ENCODE results near the gene PNRC2. TPM values are rescaled to one million over a fixed set of nuclear protein-coding genes. Genes with fewer than 3 reads are reported as not detected.
"Not testable (repeated sequence)": the region's sequence is repeated elsewhere in the genome, so short reads cannot be mapped to it uniquely, and the experiment has no call there.

Gene PNRC2
- polyA plus RNA-seq, 1 donor, result 101 TPM

DNA sequence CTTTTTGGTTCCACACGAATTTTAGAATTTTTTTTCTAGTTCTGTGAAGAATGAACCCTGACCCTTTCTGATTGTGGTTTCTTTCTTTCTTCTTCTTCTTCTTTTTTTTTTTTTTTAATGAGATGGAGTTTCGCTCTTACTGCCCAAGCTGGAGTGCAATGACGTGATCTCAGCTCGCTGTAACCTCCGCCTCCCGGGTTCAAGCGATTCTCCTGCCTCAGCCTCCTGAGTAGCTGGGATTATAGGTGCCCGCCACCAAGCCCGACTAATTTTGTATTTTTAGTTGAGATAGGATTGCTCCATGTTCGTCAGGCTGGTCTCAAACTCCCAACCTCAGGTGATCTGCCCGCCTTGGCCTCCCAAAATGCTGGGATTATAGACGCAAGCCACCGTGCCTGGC, 32.4 kb downstream of the PNRC2 start:
- not testable (repeated sequence) for DNase-seq

DNA sequence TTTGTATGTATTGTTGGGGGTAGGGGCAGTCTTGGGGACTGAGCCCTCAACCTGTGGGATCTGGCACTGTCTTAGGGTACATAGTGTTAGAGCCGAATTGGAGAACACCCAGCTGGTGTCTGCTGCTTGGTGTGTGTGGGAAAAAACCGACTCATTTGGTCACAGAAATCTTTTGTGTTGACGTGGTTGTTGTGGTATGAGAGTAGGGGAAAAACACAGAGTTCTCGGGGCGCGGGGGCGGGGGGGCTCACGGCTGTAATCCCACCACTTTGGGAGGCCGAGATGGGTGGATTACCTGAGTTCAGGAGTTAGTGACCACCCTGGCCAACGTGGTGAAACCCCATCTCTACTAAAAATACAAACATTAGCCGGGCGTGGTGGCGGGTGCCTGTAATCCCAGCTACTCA, 35.8 kb downstream of the PNRC2 start:
- DNase-seq, result no peak

DNA sequence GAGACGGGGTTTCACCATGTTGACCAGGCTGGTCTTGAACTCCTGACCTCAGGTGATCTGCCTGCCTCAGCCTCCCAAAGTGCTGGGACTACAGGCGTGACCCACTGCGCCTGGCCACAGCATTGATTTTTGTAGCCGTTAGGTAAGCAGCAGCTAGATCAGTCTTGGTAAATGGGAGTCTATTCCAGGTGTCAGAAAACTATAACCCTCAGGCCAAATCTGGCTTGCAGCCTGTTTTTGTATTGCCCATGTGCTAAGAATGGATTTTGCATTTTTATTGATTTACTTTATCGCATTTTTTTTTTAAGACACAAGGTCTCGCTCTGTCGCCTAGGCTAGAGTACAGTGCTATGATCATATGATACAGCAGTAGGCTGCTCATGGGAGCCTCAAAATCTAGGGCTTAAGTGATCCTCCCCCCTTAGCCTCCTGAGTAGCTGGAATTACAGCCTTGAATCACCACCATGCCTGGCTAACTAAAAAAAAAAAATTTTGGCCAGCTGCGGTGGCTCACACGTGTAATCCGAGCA, 37.1 kb downstream of the PNRC2 start:
- no peak for DNase-seq

DNA sequence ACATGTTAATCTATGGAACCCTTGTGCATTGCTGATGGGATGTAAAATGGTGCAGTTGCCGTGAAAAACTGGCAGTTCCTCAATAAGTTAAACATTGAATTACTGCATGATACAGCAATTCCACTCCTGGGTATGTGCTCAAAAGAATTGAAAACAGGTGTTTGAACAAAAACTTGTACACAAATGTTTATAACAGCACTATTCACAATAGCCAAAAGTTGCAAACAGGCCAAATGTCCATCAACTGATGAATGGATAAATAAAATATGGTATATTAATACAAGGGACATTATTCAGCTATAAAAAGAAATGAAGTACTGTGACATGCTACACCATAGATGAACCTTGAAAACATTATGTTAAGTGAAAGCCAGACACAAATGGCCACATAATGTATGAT, 38.2 kb downstream of the PNRC2 start:
- DNase-seq, result no peak

DNA sequence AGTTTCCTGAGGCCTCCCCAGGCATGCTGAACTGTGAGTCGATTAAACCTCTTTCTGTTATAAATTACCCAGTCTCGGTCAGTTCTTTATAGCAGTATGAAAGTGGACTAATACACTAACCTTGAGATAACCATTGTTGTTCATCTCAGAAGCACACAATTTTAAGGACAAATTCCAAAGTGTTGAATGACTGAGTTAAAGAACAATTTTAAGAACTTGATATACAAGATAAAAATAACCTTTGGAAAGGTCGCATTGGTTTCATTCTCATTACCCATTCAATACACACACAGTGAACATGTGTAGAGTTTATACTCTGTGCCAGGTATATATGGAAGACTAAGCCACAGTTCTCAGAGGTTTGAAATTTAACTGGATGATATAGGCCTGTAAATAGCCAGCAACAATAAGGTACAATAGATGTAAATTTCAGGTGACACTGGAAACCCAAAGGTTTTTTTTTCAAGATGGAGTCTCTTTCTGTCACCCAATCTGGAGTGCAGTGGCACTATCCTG, 39.6 kb downstream of the PNRC2 start:
- no peak for DNase-seq

DNA sequence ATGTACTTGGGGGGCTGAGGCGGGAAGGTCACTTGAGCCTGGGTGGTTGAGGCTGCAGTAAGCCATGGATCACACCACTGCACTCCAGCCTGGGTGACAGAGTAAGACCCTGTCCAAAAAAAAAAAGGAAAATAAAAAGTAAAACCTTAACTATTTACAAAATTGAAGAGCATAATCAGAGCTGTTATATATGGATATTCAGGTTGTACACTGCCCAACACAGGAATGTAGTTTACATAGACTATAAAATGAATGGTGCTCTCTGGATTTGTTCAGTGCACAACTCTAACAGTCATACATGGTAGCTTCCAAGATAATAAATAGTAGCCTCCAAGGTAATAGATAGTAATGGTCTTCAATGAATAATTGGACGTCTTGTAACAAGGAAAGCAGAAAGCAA, 43.1 kb downstream of the PNRC2 start:
- no peak for DNase-seq

DNA sequence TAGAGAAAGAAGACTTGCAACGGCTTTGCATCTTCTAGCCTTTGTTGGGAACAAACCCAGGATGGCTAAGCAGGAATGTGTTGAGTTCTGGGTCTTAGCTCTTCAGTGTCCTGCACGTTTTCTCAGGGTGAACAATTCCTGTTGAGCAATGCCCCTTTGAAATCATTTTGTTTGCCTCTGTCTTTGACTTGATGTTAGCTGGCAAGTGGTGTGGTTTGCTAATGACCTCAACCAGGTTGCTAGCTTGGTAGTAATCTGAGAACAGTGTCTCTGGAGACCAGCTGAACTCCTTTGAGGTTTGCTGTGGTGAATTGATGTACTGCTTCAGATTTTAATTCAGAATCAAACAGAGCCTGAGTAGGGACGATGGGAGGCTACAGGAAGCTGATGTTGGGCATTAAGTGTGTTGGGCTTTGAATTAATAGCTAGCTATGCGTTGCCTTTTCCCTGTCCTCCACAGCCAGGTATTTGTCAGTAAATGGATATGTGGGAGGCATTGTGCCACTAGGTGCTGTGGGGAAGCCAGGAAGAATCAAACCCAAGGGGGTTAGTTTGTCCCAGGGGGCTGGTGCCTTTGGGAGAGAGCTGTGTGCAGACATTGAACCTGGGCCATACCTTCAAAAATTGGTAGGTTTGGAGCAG, 43.8 kb downstream of the PNRC2 start:
- DNase-seq, result no peak

DNA sequence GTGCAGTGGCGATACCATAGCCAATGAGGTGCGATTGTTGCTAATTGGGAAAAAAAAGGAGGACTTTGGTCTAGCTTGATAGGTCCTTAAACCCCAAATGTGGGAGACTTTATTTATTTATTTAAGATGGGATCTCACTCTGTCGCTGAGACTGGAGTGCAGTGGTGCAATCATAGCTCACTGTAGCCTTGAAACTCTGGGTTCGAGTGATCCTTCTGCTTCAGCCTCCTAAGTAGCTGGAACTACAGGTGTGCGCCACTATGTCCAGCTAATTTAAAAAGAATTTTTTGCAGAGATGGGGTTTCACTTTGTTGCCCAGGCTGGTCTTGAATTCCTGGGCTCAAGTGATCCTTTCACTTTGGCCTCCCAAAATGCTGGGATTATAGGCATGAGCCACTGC, 44.5 kb downstream of the PNRC2 start:
- DNase-seq, result no peak

DNA sequence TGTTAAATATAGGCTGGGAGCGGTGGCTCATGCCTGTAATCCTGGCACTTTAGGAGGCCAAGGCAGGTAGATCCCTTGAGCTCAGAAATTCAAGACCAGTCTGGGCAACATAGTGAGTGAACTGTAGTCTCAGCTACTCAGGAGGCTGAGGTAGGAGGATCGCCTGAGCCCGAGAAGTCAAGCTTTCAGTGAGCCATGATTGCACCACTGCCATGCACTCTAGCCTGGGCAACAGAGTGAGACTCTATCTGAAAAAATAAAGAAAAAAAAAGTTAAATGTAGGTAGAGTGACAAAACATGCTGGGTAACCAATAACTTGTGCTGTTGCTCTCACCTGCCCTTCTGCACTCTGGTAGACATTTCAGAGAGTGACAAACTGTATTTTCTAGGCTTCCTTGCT, 45.5 kb downstream of the PNRC2 start:
- no peak for DNase-seq

DNA sequence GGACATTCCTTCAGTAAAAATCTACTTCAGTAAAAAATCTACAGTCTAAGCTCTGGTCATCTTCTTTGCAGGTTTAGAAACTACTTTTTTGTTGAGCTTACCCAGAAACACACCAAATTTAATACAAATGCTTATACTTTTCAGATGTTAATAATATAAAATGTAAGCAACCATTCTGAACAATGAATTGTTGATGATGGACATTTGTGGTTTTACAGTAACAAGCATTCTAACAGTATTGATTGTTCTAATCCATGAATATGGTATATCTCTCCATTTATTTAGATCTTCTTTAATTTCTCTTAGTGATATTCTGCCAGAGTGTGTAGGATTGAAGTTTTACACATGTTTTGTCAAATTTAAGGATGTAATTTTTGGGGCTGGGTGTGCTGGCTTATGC, 47.5 kb downstream of the PNRC2 start:
- DNase-seq, result no peak

DNA sequence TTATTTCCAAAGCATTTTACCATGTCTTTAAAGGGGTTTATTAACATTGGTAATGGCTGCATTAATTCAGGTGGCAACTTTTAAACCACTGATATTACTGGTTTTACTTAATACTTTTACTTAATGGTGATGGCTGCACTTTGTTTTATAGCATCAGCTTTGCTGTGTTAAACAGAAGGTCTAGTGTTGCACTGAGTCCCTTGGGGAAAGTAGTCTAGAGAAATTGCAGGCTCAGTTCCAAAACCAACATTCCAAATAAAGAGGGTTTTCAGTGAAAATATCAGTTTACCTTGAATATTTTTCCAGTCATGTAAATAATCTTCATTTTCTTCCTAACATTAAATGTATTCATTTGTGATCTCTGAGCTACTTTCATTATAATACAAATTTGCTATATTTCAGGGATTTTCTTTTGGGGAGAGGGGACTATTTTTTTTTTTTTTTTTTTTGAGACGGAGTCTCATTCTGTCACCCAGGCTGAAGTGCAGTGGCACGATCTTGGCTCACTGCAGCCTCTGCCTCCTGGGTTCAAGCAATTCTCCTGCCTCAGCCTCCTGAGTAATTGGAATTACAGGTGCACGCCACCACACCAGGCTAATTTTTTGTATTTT, 49.1 kb downstream of the PNRC2 start:
- not testable (repeated sequence) for DNase-seq

DNA sequence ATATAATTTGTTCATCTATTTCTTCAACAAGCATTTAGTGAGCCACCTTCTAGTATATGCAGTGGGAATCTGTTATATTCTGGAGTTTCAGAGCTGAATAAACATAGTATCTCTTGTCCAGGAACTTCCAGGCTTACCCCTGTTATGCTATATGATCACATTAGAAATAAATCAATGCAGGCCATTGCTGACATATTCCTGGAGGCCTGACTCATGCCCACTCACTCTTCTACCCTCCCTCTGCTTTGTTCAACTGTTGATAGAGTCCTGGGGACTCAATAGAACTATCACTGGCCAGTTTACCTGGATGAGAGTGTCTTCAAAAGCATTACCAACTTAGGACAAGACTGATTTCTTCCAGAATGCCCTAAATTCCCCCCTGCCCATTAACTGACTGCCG, 49.8 kb downstream of the PNRC2 start:
- no peak for DNase-seq

DNA sequence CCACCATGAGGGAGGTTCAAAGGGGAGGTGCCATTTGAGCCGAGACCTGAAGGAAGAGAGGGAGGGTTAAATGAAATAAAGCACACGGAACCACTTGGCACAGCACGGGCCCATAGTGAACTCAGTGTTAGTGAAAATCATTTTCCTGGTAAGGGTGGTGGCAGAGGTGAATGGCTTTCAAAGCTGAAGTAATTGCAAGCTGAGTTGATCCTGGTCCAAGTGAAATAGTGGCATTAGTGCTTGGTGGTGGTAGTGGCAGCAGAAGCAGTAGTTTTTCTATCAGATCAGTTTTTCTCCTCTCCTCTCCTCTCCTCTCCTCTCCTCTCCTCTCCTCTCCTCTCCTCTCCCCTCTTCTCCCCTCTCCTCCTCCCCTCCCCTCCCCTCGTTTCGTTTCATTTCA, 51.0 kb downstream of the PNRC2 start:
- DNase-seq, result no peak

DNA sequence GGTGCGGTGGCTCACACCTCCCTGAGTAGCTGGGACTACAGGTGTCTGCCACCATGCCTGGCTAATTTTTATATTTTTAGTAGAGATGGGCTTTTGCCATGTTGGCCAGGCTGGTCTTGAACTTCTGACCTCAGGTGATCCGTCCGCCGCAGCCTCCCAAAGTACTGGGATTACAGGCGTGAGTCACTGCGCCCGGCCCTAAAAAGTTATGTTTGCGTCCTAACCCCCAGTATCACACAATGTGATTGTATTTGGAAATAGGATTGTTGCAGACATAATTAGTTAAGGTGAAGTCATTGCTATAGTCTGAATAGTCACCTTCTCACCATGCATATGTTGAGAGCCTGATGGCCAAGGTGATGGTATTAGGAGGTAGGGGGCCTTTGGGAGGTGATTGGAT, 53.2 kb downstream of the PNRC2 start:
- not testable (repeated sequence) for DNase-seq

Other genes with a start within 250 kb of the PNRC2 start
- gene ELOA, start 216.4 kb upstream of the PNRC2 start, polyA plus RNA-seq (ENCODE audit: insufficient read length), result 33.6 TPM
- 35.8 TPM for gene PITHD1, start 181.4 kb upstream of the PNRC2 start, polyA plus RNA-seq (ENCODE audit: insufficient read length)
- 32.3 TPM for gene LYPLA2, start 168.7 kb upstream of the PNRC2 start, polyA plus RNA-seq (ENCODE audit: insufficient read length)
- gene GALE, start 159.1 kb upstream of the PNRC2 start, polyA plus RNA-seq (ENCODE audit: insufficient read length), result 26.9 TPM
- 25.5 TPM for gene HMGCL, start 134.4 kb upstream of the PNRC2 start, polyA plus RNA-seq (ENCODE audit: insufficient read length)
- 12.9 TPM for gene FUCA1, start 91.5 kb upstream of the PNRC2 start, polyA plus RNA-seq (ENCODE audit: insufficient read length)
- gene CNR2, start 46.5 kb upstream of the PNRC2 start, polyA plus RNA-seq (ENCODE audit: insufficient read length), result 0.05 TPM
- gene SRSF10, start 20.5 kb downstream of the PNRC2 start, polyA plus RNA-seq (ENCODE audit: insufficient read length), result 113 TPM
- gene MYOM3, start 152.3 kb downstream of the PNRC2 start, polyA plus RNA-seq (ENCODE audit: insufficient read length), result 458 TPM
- gene IL22RA1, start 183.3 kb downstream of the PNRC2 start, polyA plus RNA-seq (ENCODE audit: insufficient read length), result not detected
- gene IFNLR1, start 227.5 kb downstream of the PNRC2 start, polyA plus RNA-seq (ENCODE audit: insufficient read length), result 0.12 TPM